HFF-Myc (cell line): ENCODE measurements around the gene ZIC4.
A peak's percentile ranks its signal among the peaks of the same experiment; 100 is the strongest.

Experiments
- DNase-seq: peaks from one replicate; pipeline ENCODE4 v3.0.0-alpha.2; 2011; ENCODE audit warnings: low read depth; ENCODE audit errors: extremely low read depth
- H3K4me3 ChIP-seq: replicated peaks from 2 replicates; pipeline ENCODE4 v1.5.1; 2011; ENCODE audit warnings: low read depth, mild to moderate bottlenecking, control low read depth, low read length
- CTCF ChIP-seq: IDR thresholded peaks from 2 replicates; pipeline ENCODE4 v1.5.1; 2012; ENCODE audit warnings: mild to moderate bottlenecking, low read depth, low read length, control low read depth; ENCODE audit errors: missing control alignments

ZIC4 gene

DNA sequence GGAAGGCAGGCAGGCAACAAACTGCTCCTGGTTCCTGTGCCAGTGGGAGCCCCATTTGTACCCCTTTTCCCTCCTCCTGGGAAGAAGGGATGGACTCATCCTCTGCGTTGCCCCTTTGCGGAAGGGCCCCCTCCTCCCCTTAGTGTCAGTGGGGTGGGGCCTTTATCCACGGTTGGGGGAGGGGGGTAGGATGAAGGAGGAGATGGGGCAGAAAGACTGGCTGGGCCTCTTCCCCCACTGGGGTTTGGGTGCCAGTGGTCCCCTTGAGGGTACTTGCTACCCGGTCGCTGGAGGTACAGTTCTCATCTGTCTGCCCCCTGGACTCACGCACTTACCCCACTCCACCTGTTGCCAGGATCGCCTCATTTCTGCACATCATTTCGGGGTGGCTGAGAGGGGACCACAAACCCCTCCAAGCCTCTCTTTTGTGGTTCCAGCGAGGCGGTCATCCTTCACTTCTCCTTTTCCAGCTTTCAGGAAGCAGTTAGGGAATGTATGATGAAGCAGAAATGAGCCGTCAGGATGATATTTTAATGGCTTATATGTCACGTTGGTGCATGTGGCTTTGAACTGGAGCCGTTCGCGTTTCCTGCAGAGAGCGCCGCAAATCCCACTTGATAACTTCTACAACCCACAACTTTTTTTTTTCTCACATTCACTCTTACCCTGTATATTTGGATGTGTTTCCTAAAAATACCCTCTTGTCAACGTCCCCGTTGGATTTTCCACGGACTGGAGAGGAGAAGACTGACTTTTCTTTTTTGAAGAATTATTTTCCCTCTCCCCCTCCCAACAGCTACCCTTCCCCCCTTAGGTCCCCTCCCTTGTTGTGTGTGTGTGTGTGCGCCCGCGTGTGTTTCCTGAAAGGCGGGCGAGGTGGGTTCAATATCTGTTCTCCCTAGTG is at the start of gene ZIC4:
TSS of gene ZIC4 (minus strand) at position 516 of the 904 bp plus-strand sequence. CDS start 3,746 bp downstream, outside the sequence.
- no peak for DNase-seq
- no peak within 1 kb of the TSS for H3K4me3 ChIP-seq
- no peak for TF ChIP-seq CTCF

DNA sequence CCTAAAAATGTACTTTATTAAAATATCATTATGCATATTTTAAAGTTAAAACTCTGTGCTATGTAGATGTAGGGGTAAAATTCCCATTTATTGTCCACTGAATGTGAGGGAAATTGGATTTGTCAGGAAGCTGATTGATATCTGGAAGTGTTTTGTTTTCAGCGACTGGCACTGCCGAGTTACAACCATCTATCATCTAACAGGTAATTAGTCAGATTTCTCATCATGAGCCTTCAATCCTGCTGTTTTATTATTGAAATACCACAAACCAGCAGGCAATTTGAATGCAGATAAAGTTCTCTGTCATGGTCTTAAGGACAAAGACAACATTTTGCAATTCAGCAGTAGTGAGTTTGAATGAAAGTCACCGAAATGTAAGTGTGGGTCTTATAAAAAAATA is 43.3 kb upstream of the ZIC4 start:
- no peak for TF ChIP-seq CTCF
- H3K4me3 ChIP-seq: no peak overlapping the region
- DNase-seq: no peak

DNA sequence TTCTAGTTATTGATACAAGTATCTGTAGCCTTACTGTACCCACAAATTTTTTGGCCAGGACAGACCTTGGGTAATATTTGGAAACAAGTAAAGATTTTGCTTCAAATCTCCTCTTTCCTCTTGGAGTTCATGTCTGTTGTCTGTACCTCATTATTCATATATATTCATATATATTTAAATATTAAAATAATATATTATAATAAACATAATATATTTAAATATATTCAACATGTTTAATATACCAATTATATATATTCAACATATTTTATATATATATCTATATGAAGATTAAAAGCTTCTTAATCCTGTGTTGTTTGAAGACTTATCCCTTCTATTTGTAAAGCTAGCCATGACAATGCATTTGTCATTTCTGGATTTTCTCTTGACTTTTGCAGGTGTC is 40.9 kb upstream of the ZIC4 start:
- H3K4me3 ChIP-seq: no peak overlapping the region
- TF ChIP-seq CTCF: no peak
- DNase-seq: no peak

DNA sequence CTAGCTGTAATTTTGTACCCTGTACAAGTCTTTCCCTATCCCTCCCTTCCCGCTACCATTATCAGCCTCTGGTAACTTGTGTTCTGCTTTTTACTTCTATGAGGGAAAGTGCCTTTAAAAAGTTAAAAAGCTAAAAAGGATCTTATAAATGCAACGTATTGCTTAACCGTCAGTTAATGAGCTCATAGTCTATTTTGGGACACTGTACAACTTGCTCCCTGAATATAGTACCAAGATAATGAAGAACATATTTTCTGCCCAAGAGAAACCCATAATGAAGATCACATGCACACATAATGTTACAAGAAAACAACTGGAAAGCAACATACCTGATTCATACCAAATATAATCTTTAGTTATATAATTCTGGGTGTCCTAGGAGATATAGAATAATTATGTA is 25.4 kb upstream of the ZIC4 start:
- TF ChIP-seq CTCF: no peak
- DNase-seq: peak; percentile 35

DNA sequence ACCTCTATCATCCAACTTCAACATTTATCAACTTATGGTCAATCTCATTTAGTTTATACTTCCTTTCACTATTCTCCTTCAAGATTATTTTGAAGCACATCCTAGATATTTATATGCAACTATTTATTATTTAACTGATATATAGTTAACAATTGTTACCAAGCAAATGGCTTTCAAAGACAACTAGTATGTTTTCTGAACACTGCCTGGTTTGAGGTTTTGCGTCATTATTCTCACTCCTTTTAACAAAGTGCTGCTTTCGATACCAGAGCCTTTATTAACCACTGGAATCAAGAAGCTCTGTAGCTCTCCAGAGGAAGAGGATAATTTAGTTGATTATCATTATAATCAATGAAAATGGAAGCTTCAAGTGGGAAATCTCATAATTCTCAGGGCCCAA is 22.4 kb upstream of the ZIC4 start:
- DNase-seq: no peak
- no peak overlapping the region for H3K4me3 ChIP-seq
- no peak for TF ChIP-seq CTCF

More for the DNA sequence above, 25.4 kb upstream of the ZIC4 start:
- no peak overlapping the region for H3K4me3 ChIP-seq

- no peak for TF ChIP-seq CTCF
- DNase-seq: no peak
- H3K4me3 ChIP-seq: no peak overlapping the region
Measured at GRCh38 chr3:147428326-147428725, 22.0 kb upstream of the ZIC4 start.
